Ecto neural progenitor cell (in vitro differentiated cells): Measurements from ENCODE around the gene KRT78.

Experiments used
- DNase-seq: peaks from one replicate; pipeline ENCODE4 v3.0.0-alpha.2; 2018; ENCODE audit warnings: low spot score

Gene KRT78

DNA sequence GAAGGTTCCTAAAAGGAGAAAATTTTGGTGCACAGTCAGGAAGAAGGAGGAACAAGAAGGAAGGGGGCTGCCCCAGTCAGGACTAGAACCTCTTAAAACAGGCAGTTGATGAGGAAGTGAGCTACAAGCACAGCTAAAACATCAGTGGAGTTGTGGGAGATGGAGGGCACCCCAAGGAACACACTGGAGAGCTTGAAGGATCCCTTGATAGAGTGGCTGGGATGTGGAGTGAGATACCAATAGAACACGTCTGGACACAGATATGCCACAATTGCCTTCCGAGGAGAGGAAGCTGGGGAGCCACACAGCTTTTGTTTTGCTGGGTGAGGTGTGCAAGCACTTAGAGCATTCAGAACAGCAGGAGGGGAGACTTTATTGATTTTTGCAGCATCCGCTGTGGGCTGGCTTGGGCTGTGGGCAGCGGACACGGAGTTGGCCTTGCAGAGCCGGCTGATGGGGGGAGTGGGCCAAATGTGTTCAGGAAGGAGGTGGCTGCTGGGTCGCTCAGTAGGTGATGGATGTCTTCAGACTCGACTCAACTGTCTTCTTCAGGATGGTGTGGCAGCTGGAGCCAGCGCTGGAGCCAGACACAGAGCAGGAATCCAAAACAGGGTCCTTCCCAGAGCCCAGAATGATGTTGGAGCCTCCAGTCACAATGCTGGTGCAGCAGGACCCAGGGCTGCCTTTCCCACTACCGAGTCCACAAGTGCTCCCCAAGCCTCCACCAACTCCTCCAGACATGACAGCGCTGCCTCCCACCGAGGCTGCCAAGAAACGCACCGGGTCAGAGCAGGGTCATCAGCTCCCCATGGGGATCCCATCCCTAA is 10.0 kb downstream of the KRT78 start:
- DNase-seq: no peak

DNA sequence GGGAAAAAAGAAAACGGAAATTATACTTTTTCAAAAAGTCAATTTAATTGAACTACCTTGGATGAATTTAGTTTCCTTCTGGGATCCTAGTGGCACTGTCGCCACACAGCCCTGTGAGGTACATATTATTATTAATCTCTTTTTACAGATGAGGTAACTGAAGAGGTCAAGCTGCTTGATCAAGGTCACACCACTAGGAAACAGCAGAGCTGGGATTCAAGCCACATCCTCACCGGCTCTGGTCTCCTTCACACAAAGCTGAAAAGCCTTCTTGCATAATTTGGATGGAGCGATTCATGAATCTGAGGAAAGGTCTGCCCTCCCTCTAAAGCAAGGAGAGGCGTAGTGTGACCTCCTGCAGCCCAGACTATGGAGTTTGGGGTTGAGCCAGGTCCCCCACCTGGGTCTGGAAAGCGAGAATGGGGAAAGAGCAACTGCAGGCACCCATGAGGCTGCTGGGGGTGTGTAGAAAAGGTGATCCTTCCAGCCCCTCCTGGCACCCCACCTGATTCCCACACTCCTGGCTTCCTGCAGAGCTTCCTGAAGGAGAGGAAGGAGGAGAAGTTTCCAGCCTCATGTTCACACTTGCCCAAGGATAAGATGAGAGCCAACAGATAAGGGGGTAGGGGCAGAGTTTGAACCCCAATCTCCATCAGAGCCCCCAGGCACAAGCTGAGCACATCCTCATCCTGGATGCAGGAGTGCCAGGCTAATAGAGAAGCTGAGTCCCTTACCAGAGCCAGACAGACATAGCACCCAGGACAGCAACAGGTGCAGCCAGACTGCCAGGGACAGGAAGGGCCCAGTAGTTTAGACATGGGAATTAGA is 10.8 kb downstream of the KRT78 start:
- no peak for DNase-seq

DNA sequence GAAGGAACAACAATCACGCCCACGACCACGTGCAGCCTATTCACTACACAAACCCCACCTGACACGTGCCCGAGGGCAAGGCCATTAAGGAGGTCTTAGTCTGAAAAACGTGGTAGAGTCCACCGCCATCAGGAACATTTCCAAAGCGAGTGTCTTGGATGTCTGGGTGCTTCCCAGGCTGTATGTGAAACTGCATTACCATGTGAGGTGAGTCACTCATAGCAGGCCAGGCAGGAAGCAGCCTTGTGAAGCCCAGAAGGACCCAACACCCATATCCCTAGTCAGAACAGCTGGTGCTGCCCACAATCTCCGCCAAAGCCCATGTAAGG is 11.4 kb downstream of the KRT78 start:
- DNase-seq: no peak

DNA sequence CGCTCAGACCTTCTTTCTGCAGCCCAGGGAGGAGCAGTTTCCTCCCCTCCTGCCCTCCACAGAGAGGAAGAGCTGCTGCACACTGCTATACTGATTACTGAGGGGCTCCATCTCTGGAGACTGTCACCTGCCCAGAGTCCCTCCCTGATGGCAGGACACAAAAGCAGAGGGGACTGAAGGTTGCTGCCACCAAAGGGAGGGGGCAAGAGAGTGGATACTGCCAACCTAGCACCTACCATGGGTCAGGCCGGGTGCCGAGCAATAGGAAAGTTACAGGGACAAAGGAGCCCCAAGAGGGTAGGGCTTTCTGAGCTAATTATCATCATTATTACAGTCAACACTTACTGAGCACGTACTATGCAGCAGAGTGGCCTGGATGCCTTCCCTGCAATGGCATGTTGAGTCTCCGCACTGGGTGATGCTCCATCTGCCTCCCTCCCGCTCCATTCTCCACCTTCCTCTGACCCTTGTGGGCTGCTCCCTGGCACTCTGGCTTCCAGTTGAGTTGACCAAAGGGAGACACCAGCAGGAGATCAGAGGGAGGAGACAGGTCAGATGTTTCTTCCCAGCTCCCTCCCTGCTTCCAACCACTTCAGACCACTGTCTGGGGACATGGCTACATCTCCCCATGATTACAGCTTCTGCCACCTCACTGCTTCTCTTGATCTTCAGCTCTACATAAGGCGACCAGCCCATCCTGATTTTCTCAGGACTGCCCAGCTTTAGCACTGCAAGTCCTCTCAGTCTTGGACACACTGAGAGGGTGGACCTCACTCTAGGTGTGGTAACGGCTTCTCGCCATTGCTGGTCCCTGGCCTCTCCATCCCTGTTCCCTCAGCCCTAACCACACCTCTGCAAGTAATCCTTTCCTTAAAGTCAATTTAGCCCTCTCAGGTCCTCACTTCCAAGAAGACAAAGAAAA is 12.0 kb downstream of the KRT78 start:
- no peak for DNase-seq

DNA sequence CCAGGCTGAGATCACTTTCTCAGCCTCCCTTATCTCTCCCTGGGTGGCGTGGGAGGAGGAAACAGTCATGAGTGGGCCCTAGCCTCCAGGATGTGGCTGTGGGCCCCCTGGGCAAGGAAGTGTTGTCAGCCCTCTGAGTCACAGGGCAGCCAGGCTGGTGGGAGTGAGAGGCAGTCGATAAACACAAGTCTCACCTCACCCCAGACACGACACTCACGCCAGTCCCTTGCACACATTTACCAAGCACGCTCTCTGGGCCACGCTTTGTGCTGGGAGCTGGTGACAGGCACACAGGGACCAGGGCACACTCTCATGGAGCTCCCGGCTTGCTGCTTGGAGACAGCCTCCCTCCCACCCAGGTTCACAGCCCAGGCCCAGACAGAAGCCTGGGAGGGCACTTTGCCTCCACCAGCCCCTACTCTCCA is 12.7 kb downstream of the KRT78 start:
- DNase-seq: no peak

DNA sequence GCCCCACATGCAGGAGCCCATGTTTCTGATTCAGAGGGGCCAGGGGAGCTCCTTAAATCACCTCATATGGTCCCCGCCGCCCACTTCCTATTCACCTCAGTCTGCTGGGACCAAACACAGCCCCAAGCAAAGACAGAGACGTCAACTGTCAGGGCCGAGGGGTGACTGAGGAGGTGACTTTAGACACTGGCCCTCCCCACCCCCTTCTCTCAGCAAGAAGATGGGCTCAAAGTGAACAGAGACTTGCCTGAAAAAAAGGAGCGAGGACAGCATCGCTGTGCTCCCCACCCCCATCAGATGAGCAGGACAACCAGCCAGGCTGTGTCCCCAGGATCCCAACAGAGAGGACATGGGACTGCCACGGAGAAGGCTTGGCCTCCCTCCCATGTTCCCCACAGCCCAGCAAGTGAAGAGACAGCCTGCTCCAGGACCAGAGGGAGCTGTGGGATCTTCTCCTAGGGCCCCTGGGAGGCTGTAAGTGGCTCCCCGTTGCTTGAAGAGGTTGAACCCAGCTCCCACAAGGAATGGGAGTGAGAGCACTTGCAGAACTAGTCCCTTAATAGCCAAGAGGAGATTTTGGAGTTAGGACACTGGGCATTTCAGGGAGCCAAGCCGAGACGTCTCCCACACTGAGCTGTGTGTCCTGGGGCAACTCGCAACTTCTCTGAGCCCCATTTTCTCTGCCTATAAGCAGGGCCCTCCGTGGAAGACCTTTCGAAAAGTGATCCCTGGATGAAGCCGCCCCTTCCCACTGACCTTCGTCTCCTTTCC is 13.3 kb downstream of the KRT78 start:
- DNase-seq: no peak

DNA sequence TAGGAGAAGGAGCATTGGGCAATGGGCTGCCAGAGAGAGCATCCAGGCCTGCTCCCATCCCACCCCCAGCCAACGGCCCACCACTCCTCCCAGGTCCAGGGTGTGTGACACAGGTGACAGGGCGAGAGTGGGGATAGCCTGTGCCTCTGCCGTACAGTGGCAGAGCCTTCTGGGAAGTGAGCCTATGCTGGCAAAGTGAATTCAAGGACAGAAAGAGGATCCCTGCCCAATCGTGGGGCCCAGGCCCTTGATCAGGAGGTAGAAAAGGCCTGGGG is 14.1 kb downstream of the KRT78 start:
- DNase-seq: no peak

DNA sequence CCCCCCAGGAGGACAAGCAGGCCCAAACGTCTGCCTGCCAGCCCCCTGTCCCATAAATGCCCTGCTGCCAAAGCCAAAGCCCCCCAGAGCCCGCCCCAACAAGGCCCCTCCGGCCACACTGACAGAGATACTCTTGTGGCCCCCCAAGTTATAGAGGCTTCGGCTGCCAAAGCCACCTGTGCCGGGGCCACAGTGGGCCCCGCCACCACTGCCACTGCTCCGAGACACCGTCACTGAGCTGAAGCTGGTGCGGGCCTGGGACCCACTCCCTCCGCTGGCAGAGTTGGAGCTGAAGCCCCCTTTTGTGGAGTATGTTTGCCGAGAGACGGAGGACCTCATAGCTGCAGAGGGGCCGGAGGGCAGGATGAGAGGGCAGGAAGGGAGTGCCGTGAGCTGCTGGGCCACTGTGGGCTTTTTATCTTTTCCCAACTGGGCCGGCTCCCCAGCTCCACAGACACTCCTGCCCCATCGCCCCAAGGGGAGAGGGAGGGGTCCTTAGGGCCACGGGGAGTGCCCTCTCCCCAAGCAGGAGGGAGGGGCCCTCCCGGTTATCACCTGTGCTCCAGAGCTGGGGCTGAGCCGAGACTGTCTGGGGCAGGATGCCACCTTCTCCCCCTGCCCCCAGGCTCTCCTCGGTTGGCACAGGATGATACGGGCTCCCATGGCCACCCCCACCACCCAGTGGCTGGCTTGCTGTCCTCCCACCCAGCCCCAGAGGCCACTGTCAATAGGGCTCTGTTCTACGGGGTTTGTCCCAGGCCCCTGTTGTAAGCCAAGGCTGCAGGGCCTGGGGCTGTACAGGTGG is 14.7 kb downstream of the KRT78 start, which contains the start of gene KRT79:
TSS of gene KRT79 (minus strand) at position 390 of the 805 bp plus-strand sequence. CDS start at position 339, 51 bp downstream.
- no peak for DNase-seq

DNA sequence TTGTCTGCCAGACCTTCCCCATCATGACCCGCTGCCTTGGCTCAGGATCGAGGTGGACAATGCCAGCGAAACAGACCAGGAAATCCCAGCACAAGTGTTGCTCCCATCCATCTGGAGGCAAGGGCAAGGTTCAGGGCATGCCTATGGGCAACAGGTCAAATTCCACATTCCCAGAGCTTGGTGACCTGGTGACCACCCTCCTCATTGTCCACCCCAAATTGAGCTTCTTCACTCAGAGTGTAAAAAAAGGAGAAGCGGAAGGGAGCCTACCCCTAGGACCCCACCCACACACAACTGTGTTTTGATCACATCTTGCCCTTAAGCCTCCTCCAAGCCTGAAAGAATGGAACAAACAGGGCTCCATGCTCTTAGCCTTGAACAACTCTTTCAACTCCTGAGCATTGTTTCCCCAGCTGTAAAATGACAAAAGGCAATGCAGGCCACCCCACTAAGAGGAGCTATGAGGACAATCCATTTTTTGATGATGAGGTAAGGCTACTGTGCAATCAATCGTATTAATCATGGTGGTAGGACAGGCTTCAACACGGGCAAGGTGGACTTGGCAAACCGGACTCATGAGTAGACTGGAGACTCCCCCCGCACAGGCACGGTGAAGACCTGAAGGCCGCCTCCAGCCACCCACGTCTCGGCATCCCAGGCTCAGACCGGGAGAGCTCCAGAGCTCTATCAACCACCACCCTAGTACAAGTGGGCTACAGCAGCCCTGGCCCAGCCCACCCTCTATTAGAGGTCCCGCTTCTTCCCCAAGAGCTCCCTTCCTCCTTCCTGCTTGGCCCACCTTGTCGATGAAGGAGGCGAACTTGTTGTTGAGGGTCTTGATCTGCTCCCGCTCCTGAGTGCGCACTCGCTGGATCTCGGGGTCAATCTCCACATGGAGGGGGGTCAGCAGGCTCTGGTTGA is 15.5 kb downstream of the KRT78 start:
- DNase-seq: no peak

DNA sequence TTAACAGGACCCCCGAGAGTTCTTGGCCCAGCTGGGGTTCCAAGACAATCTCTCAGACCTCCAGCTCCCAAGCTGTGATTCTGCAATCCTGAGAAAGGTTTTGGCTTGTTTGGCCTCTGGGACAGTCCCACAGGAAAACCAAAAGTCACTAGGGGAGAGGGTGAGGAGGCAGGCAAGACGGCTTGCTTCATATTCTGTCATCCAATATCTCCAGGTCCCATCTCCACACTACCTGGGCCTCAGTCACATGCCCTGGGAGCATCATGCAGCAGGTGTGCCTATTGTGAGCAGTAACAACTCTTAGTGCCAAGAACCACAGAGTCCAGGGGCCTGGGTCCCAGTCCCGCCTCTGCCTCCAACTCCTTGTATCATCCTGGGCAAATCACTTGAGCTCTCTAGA is 16.3 kb downstream of the KRT78 start:
- no peak for DNase-seq

DNA sequence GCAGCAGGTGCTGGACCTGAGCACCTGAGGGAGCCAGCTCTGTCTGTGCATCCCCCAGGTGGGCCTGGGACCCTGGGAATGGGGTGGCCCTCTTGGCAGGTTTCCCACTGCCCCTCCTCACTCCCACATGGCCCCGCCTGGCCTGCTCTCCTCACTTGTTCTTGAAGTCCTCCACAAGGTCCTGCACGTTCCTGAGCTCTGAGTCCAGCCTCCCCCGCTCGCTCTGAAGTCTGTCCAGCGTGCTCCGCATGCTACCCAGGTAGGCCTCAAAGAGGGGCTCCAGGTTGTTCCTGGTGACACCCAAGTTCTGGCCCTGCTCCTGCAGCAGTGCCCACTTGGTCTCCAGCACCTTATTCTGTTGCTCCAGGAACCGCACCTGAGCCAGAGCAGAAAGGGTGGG is 17.5 kb downstream of the KRT78 start:
- no peak for DNase-seq

DNA sequence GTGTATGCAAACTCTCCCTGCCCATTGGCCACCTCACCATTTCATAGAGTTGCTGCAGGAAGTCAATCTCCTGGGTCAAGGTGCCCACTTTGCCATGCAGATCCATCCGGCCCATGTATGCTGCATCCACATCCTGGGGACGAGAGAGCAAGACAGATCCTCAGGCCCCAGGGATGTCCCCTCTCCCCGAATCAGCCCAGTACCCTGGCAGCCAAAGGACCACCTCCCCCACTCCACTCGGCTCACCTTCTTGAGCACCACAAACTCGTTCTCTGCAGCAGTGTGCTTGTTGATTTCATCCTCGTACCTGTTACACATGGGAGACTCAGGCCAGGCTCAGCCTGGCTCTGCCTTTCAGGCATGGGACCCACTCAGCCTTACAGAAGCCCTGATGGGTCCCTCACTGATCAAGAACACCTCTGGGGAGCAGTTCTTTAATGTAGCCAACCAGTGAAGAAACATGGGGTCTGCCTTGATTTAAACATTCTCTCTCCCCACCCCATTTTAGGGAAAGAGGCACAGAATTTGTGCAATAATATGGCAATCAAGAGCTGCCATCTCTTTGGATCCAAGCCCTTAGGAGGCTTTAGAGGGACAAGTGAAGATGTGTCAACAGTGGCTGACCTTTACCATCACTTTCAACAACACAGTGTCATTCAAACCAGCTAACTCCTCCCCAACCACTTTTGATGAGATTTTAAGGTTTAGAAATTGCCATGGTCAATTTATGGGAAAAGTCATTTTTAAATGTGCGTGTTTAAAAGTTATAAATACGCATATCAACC is 18.6 kb downstream of the KRT78 start:
- DNase-seq: no peak

DNA sequence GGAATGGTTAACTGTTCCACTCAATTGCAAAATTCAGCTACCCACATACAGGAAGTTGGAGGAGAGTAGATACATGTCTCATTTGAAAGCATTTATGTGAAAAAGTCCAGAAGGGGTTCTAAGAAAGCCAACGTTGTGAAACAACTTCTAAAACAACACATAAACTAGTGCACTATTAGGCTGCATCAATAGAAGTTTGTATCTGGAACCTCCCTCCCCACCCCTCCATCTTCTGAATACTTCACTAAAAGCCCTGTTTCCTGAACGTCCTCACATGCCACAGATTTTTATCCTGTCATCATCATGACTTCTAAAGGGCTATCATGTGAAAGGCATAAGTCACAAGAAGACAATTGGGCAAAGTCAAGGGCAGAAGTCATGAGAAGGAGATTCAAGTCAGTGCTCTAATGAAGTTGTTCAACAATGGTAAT is 20.2 kb downstream of the KRT78 start:
- DNase-seq: no peak

DNA sequence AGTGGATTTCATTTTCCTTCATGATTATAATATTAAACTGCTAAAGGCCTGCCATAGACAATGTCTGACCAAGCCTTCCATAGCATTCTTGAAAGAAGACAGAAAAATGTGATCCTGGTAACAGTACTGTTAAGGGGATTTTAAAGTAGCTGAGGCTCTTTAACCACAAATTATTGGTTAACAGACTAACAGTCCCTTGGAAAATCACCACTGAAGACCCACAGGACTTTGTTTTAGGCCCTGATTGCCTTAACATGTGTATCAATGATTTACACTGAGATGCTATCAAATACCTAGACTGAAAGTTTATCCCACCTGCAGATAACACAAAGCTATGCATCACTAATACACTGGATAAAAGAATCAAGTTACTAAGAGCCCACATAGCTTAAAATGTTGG is 20.6 kb downstream of the KRT78 start:
- no peak for DNase-seq

DNA sequence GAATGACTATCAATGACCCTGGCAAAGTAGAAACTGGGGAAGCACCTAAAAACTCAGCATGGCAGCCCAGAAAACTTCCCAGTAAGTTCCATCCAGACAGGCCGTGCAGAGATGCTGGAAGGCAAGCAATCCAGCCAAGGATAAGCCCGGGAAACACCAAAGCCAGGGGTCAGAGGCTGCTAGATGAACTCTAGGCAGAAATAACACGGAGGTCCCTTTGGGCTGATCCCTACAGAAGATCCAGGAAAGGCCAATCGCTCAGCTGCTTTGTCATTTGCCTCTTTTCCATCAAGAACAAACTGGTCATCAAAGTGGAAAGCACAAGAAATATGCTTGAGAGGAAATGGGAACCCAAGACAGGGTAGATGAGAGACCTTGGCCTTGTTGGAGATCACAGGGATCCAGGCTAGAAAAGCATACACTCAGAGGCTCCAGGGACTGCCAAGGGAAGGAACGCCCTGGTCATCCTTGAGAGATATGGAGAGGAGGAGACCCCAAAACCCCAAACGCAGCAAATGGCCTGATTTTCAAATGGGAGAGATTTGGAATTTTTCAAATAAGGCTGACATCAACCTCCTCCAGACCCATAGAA is 21.2 kb downstream of the KRT78 start:
- no peak for DNase-seq

DNA sequence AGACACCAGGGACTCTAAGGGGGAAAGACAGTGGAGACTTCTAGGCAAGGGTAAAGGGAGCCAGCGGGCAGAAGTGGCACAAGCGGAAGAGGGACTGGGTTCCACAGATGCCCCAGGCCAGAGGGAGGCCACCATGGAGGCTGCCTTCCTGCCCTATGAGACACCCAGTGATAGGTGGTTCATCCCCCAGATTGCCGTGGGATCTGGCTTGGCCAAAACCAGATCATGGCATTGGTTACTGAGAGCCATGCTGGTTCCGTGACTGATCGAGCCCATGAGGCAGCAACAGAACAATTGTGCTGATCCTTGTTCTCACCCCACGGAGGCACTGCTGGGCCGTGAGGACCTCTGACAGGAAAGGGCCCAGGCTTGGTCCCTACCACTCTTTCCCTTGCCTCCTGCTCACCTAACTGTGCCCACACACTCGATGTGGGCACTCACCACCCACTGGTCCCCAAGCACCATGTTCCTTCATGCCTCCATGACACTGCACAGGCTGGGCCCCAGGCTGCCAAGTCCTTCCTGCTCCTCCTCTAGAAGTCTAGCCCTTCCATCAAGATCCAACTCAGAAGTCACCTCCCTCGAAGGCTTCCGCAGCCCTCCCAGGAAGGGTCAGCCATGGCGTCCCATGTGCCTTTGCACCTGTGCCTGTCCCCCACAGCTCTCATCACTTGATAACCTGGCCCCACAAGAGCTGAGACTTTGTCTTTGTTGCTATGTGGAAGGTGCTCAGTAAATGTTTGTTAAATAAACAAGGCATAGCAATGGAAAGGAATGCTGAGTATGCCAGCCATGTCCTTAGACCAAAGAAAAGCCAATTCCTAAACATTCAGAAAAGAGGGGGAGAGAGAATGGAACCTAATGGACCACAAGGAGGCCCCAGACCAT is 21.9 kb downstream of the KRT78 start:
- no peak for DNase-seq

DNA sequence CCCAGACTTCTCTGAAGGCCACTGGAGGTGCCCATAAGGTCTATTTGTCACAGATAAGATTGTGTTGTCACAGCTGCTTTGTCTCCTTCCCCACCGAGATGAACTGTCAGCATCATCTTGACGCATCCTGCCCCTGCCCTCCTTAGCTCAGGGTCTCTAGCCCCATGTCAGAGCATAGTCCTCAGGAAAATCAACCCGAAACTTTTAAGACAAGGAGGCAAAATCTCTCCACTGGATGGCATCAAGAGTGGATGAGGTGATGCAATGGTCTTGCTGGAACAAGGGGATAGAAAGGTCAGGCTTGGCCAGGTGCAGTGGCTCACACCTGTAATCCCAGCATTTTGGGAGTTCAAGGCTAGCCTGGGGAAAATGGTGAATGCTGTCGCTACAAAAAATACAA is 22.8 kb downstream of the KRT78 start:
- DNase-seq: no peak
